ENCODE results near the gene SP100.

The SP100 gene

DNA sequence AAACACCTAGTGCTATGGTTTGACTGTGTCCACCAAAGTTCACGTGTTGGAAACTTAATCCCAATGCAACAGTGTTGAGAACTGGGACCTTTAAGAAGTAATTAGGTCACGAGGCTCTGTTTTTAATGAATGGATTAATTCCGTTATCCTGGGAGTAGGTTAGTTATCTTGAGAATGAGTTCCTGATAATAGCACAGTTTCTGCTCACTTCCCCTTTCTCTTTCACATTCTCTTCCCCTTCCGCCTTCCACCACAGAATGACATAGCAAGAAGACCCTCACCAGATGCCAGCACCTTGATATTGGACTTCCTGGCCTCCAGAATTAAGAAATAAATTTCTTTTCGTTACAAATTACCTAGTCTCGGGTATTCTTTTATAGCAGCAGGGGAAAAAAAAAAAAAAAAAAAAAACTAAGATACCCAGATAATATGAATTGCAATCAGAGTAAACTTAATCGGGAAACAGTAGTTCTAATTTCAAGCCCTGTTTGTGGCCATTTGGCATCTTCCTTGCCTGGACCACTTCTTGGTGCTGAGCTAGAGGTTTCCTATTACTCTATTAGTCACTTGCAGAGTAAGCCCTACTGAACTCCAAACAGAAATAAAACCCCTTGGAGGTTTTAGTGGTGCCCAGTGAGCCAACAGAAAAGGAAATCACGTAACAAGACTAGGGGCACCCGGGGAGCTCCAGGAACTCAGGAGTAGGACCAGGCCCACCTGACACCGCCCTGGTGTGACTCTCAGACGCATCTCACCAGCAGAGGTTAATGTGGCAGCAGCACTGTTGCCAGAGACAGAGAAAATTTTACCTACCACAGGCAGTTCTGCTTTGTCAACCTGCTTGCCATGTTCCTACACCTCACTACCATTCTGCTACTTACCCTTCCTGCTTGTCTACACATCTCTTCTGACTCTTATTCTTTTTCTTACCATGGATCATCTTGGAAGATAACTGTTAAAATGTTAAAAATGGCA is 149.1 kb downstream of the SP100 start:
- DNase-seq: peak in 1 of 2 donors; percentile 17

DNA sequence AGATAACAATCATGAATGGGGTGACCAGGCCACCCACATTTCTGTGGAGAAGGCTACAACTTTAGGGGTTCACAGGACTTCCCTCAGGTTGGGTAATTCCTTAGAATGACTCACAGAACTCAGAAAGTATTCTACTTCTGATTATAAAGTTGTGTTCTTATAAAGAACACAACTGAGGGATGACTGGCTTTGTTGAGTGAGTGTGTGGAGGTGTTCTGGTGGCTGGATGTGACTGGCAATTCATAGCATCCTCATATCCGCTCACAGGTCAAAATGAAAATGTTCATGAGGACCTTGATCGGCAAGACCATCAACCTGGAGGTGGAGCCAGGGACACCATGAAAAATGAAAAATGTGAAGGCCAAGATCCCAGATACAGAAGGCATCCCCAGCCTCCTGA is 153.3 kb downstream of the SP100 start:
- DNase-seq: no peak

DNA sequence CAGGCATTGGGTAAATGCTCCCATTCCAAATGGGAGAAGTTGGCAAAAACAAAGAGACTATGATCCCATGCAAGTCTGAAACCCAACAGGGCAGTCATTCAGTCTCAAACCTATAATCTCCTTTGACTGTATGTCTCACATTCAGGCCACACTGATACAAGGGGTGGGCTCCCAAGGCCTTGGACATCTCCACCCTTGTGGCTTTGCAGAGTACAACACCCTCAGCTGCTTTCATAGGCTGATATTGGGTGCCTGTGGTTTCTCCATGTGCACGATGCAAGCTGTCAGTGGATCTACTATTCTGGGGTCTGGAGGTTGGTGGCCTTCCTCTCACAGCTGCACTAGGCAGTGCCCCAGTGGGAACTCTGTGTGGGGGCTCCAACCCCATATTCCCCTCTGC is 155.0 kb downstream of the SP100 start:
- DNase-seq: no peak

DNA sequence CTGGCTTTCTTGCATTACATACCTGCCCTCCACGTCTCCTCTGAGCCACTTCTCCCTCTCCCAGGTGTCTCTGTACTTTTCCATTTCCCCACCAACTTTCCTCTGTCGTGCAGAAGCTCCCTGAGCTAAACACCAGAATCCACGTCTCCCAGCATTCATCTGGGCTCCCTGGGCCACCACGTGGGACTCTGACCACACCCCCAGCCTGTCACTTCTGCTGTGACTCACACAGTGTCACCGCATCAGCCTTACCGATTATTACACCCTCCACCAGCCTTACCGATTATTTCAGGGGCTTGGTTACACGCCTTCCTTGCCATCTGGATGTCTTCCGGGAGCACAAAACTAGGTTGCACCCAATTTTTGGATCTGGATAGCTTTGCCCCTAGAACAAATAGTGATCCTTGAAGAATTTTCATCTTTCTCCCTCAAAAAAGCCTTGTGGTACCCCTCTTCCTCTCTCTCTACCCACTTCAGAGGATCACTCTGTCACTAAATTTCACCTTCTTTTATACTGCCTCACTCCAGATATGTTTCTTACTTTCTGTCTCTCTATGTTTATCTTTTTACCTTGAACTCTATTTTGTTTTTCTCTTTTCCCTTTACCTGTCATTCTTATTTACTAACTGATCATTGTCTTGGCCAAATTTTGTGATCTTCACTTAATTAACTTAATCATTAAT is 159.8 kb downstream of the SP100 start:
- DNase-seq: peak; percentile 40 to 59

DNA sequence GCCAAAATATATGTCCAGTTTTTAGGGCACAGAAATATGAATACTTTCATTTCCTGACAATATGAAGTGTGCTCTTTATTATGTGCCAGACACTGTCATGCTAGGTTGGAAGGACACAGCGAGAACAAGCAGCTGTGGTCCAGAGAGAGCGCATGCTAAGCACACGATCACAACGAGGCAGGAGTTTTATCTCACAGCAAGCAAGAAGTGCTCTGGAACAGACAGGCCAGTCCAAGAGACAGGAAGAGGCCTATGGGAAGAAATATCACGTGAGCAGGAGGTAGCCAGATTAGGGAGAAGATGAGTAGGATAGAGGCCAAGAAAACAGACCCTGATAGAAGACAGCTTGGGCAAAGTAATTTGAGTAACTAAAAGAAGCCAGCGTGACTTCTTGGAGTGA is 161.1 kb downstream of the SP100 start:
- DNase-seq: no peak

DNA sequence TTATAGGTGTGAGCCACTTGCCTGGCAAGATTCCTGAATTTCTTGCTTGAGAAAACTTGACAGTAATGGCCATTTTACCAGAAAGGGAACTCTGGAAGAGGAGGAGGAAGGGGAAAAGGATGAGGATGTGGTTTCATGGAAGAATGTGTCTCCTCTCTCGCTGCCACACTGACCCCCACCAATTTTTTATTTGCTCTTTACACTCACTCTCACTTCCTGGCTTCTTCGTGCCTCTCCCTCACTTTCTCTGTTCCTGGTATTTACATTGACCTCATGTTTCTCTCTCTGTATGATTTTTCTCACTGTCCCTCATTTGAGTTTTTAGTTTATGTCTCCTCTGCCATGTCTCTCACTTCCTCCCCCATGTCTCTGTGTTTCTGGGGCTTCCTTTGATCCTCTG is 162.1 kb downstream of the SP100 start:
- DNase-seq: no peak

DNA sequence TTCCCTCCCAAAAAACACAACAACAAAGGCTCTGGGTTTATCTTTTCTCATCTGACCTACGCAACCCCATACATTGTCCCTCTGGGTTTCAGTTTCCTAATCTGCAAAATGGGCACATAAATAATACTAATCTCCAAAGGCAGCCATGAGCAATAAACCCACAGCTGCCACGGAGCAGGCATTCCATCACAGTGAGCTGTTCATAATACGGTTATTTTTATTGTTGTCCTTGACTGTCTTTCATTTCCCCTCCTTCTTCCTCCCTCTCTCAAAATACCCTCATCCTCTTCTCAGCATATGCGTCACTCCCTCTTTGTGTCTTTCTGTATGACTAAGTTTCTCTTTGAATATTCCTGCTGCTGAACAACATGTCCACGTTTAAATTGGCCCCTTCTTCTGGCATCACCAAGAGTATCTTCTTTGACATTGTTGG is 166.9 kb downstream of the SP100 start:
- no peak for DNase-seq

DNA sequence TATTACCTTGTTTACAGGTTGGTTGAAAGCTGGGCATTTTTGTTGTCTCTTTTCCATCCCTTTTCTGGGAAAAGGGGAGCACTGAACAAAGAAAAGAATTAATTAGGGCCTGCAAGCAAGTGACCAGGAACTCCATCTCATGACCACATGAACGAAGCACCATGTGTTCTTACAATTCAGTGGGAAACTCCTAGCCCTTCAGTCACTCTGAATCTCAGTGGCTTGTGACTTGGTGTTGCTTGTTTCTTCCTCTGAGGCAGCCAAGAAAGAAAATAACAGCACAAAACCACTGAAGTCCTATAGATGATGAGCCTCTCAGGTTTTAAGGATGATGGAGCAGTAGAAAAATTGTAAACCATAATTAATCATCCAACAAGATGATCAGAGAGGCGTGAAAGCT is 167.6 kb downstream of the SP100 start:
- no peak for DNase-seq

DNA sequence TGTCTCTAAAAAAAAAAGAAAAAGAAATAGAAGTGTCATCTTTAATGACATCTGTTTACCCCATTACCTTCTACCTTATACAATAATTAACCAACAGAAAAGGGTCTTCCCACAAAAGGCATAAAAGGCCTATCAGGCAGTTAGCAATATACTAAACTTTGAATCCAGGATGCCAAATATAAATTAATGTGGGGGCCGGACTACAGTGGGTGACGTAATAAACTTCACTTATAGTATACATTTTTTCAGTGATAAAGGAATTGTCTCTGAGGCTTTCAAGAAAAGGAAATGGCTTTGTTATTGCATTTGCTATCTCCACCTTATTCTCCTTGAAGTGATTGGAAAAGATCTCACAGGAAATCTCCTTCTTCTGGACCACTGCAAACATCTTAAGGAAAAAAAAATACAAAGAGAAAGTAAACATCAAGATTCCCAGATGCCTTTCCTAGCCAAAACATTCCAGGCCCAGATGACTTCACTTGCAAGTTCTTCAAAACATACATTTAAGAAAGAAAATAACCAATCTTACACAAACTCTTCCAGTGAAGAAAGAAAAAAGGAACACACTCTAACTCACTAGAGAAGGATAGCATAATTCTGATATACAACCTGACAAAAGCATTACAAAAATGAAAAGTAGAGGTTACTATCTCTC is 170.5 kb downstream of the SP100 start:
- DNase-seq: no peak

DNA sequence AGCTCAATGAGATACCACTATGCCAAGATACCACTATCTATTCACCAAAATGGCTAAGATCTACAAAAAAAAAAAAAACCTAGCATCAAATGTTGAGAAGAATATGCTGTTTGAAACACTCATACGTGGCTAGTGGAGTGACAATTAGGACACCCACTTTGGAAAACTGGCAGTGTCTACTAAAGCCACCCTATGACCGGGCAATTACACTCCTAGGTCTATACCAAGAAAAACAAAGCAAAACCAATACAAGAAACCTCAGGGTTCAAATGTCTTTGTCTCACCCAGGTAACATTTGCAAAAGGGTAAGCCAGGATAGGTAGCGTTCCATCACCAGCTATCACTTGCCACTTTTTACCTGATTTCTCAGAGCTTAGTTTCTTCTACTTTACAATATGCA is 173.0 kb downstream of the SP100 start:
- no peak for DNase-seq

DNA sequence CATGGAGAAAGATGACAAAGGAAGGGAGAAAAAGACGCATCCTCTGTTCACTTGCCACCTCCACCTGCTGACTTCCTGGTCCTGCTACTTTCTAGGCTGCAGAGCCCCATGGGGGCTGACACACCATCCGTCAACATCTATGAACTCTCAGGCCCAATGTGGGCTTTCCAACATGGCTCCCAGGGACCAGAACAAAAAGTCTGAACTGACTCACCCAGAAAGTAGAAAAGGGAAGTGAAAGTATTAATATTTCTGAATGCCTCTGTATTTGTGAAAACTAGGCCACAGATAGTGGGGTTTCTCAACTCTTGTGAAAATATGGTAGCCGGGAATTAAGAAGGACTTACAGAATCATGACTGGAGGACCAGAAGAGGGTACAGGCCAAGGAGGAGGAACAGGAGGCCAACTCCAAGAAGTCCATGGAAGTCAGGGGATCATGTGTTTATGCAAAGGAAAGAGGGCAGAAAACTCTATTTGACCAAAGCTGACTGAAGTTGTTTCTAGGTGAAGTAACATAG is 173.6 kb downstream of the SP100 start:
- DNase-seq: peak in 1 of 2 donors; percentile 62

DNA sequence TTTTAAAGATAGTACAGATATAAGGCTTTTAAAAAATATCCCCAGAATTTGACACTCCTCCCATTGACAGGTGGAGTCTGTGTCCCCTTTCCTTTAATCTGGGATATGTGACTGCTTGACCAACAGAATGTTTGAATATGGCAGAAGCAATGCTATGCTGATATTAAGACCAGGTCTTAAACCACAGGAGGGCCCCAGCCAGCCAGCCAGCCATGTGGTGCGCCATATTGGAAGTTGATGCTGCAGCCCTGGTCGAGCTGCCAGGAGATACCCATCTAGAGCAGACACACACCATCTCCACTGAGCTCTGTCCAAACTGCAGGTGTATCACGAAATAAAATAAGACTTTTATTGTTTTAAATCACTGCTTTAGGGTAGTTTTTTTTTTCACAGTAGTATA is 174.3 kb downstream of the SP100 start:
- DNase-seq: no peak

DNA sequence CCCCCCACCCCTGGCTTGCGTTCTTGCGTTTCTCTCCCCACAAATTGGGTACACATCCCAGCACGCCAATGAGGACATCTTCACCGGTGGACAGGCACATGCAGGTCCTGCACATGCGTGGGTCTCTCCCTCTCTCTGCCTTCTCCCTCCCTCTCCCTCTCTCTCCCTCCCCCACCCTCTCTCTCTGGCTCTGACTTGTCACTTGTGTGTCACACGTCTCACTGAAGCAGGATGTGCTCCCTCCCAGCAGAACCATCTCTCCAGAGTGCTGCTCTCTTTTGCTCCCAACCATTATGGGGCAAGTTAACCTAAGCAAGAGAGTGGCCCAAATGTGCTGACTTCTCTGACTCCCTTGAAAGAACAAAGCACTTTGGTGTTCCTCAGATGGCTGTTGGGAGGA is 175.8 kb downstream of the SP100 start:
- DNase-seq: no peak

DNA sequence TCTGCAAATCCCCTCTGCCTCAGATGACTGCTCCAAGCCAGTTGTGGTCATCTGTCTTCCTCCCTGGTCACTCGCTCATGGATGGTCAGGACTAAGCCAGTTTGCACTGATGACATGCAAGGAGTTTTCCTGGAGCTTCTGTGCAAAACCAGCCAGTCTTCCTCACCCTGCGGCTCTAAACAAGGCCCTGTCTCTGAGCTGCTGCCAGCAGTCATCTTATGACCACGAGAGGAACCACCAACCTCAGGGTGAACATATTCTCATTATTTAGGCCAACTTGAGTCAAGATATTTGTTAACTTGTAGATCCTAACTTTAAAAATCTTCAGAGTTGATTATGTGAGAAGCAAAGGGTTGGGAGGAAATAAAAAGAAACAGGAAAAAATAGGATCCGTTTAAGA is 176.8 kb downstream of the SP100 start:
- no peak for DNase-seq
